HFFc6 (cell line): ENCODE measurements around the gene ZC3H15. TPM values are rescaled to one million over a fixed set of nuclear protein-coding genes. Genes with fewer than 3 reads are reported as not detected.
"Not testable (repeated sequence)": the region's sequence is repeated elsewhere in the genome, so short reads cannot be mapped to it uniquely, and the experiment has no call there.

Experiments
- DNase-seq: peaks from one replicate; pipeline ENCODE4 v3.0.0-alpha.2; 2018
- H3K27ac Mint-ChIP-seq: 2 replicates; pipeline ENCODE4 v1.8.0; 2020; ENCODE audit warnings: mild to moderate bottlenecking, mixed read lengths
- H3K27me3 Mint-ChIP-seq: 2 replicates; pipeline ENCODE4 v1.8.0; 2021; ENCODE audit warnings: mild to moderate bottlenecking, moderate library complexity, mixed read lengths; ENCODE audit not compliant: insufficient read depth
- H3K36me3 Mint-ChIP-seq: 2 replicates; pipeline ENCODE4 v1.8.0; 2021; ENCODE audit warnings: low read depth, mixed read lengths
- H3K4me1 Mint-ChIP-seq: 2 replicates; pipeline ENCODE4 v1.8.0; 2020; ENCODE audit warnings: low read depth, mixed read lengths
- H3K4me3 Mint-ChIP-seq: 2 replicates; pipeline ENCODE4 v1.8.0; 2020; ENCODE audit warnings: mild to moderate bottlenecking, moderate library complexity, mixed read lengths
- H3K9me3 Mint-ChIP-seq: 2 replicates; pipeline ENCODE4 v1.8.0; 2020; ENCODE audit warnings: mild to moderate bottlenecking, mixed read lengths
- CTCF ChIP-seq: fragments of 200-600 bp; sonication (generic); IDR thresholded peaks from 2 replicates; pipeline ENCODE4 v1.5.0; 2021; ENCODE audit warnings: antibody characterized with exemption, mild to moderate bottlenecking
- total RNA-seq, 6 experiments: library from RNA; stranded (reverse); fragmentation: NEBNext Ultra II Directional; extraction: Animal tissue kit (Norgen Biotek cat#: 25700); gene quantifications; 2 replicates in 1 of 6; 3 replicates in 5 of 6; pipeline ENCODE4 v1.2.3, GENCODE V29; 2021

Gene ZC3H15
- total RNA-seq, 6 experiments from 2014 or later: 57.8 to 67.7 (median 63.8) TPM

- no peak for TF ChIP-seq CTCF
- H3K36me3 Mint-ChIP-seq: peaks cover 17% of the 10 kb centered on the region
Measured at GRCh38 chr2:186516396-186516795, 30.3 kb downstream of the ZC3H15 start.

GRCh38 chr2:186517090-186517489 is 31.0 kb downstream of the ZC3H15 start:
- Mint-ChIP-seq H3K36me3 (peaks cover 18% of the 10 kb centered on the region), H3K27me3 (no peaks in the 10 kb centered on the region), H3K4me1 (peaks cover 26% of the 10 kb centered on the region), H3K9me3 (no peaks in the 10 kb centered on the region), H3K4me3 (no peak overlapping the region), H3K27ac (no peak overlapping the region)
- no peak for DNase-seq
- no peak for TF ChIP-seq CTCF

More at GRCh38 chr2:186516396-186516795, 30.3 kb downstream of the ZC3H15 start:
- DNase-seq: no peak
- Mint-ChIP-seq H3K4me1 (peaks cover 26% of the 10 kb centered on the region), H3K9me3 (no peaks in the 10 kb centered on the region), H3K27ac (peak overlapping the region; percentile 29; the same call in 1 of the 2 replicates), H3K27me3 (no peaks in the 10 kb centered on the region), H3K4me3 (no peak overlapping the region)

GRCh38 chr2:186518291-186518690 is 32.2 kb downstream of the ZC3H15 start:
- Mint-ChIP-seq H3K4me1 (peaks cover 25% of the 10 kb centered on the region), H3K9me3 (no peaks in the 10 kb centered on the region), H3K36me3 (peaks cover 17% of the 10 kb centered on the region), H3K27me3 (no peaks in the 10 kb centered on the region), H3K4me3 (no peak overlapping the region), H3K27ac (no peak overlapping the region)
- TF ChIP-seq CTCF: no peak
- DNase-seq: no peak

- DNase-seq: no peak
- Mint-ChIP-seq H3K27me3 (no peaks in the 10 kb centered on the region), H3K4me1 (peaks cover 26% of the 10 kb centered on the region), H3K36me3 (peaks cover 14% of the 10 kb centered on the region), H3K27ac (no peak overlapping the region), H3K4me3 (no peak overlapping the region), H3K9me3 (no peaks in the 10 kb centered on the region)
- no peak for TF ChIP-seq CTCF
Measured at GRCh38 chr2:186518945-186519344, 32.9 kb downstream of the ZC3H15 start.

- H3K27ac Mint-ChIP-seq, H3K4me3 Mint-ChIP-seq, H3K9me3 Mint-ChIP-seq, H3K27me3 Mint-ChIP-seq, DNase-seq: not testable (repeated sequence)
- H3K4me1 Mint-ChIP-seq: peaks cover 16% of the 10 kb centered on the region
- H3K36me3 Mint-ChIP-seq: peaks cover 20% of the 10 kb centered on the region
Measured at GRCh38 chr2:186521570-186522153, 35.6 kb downstream of the ZC3H15 start.

GRCh38 chr2:186522450-186522849 is 36.4 kb downstream of the ZC3H15 start:
- Mint-ChIP-seq H3K36me3 (peaks cover 23% of the 10 kb centered on the region), H3K4me3 (no peak overlapping the region)
- TF ChIP-seq CTCF: no peak

More at GRCh38 chr2:186522450-186522849, 36.4 kb downstream of the ZC3H15 start:
- DNase-seq: no peak
- no peaks in the 10 kb centered on the region; the same call in 1 of the 2 replicates for H3K9me3 Mint-ChIP-seq
- H3K27me3 Mint-ChIP-seq: no peaks in the 10 kb centered on the region; the same call in 1 of the 2 replicates
- H3K4me1 Mint-ChIP-seq: peaks cover 16% of the 10 kb centered on the region
- H3K27ac Mint-ChIP-seq: no peak overlapping the region
